GM12801 (cell line): ENCODE results near the gene PBXIP1.

ENCODE experiments used
- CTCF ChIP-seq: IDR thresholded peaks from one replicate; pipeline ENCODE4 v1.5.1; 2011; ENCODE audit warnings: control low read depth; ENCODE audit not compliant: insufficient read length; ENCODE audit errors: extremely low read depth

Gene PBXIP1

DNA sequence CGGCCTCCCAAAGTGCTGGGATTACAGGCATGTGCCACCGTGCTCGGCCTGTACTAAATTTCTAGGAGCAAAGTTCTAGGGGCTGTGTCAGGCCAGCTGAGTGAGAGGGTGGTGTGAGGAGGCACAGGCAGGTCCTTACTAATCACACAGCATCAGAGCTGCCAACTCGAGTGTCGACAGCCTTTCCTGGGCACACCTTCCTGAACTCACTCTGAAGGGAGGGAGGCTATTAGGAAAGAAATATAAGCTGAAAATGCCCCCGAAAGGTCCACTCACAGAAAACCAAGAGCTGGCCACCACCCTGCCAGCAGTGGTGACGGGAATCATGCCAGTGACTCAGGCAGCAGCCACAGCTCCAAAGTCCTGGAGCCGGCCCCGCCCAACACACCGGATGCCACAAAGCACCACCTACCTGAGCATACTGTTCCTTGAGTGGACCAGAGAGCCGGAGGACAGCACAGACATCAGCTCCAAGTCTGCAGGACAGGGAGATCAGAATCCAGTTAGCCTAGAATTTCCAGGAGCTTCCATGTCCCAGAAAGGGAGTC, 23.9 kb downstream of the PBXIP1 start:
- no peak for TF ChIP-seq CTCF

DNA sequence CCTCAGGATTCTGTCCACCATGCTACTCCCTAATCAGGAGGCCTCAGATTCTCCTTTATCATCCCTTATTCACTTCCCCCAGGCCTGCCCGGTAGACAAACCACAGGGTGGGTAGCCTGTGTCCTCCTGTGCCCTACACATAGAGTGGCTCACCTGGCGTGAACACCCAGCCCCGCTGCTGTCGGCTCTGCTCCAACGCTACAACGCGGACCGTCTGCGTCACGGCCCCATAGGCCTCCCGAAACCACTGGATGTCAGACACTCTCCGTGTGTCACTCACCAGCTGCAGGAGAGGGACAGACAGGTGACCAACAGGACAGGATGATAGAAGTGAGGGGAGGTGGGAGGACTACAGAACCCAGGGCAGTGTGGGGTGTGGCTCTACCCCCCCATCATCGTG, 29.7 kb downstream of the PBXIP1 start:
- no peak for TF ChIP-seq CTCF

GRCh38 chr1:154925335-154926170, 30.3 kb downstream of the PBXIP1 start:
- no peak for TF ChIP-seq CTCF

DNA sequence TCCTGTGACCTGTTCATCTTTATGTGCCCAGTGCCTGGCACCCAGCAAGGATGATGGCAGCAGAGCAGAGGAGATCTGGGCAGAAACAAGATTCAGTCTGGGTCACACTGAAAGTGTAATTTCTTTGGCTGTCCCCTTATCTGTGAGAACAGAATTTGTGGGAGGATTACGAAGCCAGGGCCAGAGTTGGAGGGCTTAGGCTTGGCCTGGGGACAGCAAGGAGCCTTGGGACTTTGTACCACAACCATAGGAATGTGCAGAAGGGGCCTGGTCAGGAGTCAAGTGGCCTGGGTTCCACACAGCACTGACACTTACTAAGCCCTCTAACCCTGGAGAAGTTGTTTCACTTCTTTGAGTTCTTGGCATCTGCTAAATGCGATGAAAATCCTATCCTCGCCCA, 32.2 kb downstream of the PBXIP1 start:
- no peak for TF ChIP-seq CTCF

GRCh38 chr1:154913273-154913672, 42.6 kb downstream of the PBXIP1 start:
- no peak for TF ChIP-seq CTCF

- TF ChIP-seq CTCF, result no peak
Observed at GRCh38 chr1:154912755-154913154, 43.1 kb downstream of the PBXIP1 start.

DNA sequence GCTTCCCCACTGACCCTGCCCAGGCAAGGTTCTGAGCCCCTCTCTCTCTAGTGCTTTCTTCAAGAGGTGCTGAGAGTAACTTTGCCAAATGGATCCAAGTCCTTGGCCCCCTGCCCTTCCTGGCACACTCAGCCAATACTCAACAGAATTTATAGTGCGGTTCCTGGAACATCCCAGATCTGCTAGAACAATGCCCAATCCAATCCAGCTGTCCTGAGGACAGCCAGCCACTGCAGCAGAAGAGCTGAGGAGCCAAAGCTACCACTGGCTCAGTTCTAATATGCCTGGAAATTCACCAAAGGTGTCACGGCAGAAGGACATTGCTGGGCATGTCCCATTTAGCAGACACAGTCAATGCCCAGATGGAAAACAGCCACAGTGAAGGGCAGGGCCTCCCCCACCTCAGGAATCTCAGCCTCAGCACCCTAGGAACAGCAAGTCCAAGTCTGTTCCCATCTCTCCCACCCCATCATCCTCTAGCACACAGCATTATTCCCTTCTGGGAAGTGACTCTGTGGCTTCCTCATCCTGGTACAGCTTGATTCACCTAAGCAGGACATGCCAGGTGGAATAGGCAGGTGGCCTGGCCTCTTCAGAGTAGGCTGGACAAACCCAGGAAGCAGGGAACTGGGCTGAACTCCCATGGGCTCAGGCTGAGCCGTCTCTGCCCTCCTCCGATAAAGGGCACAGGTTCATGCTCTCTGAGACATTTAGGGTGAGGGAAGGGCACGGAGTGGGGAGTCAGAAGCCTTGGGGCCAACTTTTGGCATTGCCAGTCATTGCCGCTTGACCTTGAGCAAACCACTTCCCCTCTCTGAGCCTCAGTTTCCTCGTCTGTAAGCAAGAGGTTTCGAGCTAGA, 44.0 kb downstream of the PBXIP1 start:
- TF ChIP-seq CTCF, result no peak
